CD14-positive monocyte (primary cell): ENCODE measurements around the gene TBC1D4. TPM values are rescaled to one million over a fixed set of nuclear protein-coding genes. Genes with fewer than 3 reads are reported as not detected.

ENCODE experiments used
- DNase-seq, 3 donors: peaks; one replicate each; pipeline ENCODE4 v3.0.0-alpha.2; 2011 to 2022
- H2AFZ ChIP-seq: 2 replicates; pipeline ENCODE4 v1.6.0; 2012; ENCODE audit warnings: mild to moderate bottlenecking, low read depth, low read length, inconsistent platforms; ENCODE audit not compliant: insufficient read depth, poor library complexity, severe bottlenecking
- H3K27ac ChIP-seq, 2 donors: 1 replicate in 1 of 2; 2 replicates in 1 of 2; pipeline ENCODE4 v1.5.1; 2012 to 2013; ENCODE audit warnings: low read length in 2 of 2, control low read depth in 1 of 2, inconsistent platforms in 1 of 2, low read depth in 1 of 2, mild to moderate bottlenecking in 1 of 2
- H3K27me3 ChIP-seq, 2 donors: one replicate each; pipeline versions ENCODE4 v1.6.0 to v1.6.1; 2011 to 2013; ENCODE audit warnings: low read length in 2 of 2; ENCODE audit not compliant: control insufficient read depth in 2 of 2, insufficient read depth in 2 of 2
- H3K36me3 ChIP-seq, 2 donors: replicated peaks in 1 of 2; 1 replicate in 1 of 2; 2 replicates in 1 of 2; pipeline versions ENCODE4 v1.5.1 to v1.6.1; 2012 to 2013; ENCODE audit warnings: low read length in 2 of 2, control low read depth in 1 of 2, inconsistent platforms in 1 of 2, mild to moderate bottlenecking in 1 of 2; ENCODE audit not compliant: insufficient read depth in 2 of 2, control insufficient read depth in 1 of 2
- H3K4me1 ChIP-seq, 2 donors: 1 replicate in 1 of 2; 2 replicates in 1 of 2; pipeline versions ENCODE4 v1.5.1 to v1.6.1; 2012 to 2013; ENCODE audit warnings: low read length in 2 of 2, control low read depth in 1 of 2, inconsistent platforms in 1 of 2, mild to moderate bottlenecking in 1 of 2, moderate library complexity in 1 of 2; ENCODE audit not compliant: insufficient read depth in 2 of 2, control insufficient read depth in 1 of 2
- H3K4me2 ChIP-seq: replicated peaks from 2 replicates; pipeline ENCODE3; 2012; ENCODE audit warnings: low read length, moderate library complexity, mild to moderate bottlenecking; ENCODE audit not compliant: poor library complexity, severe bottlenecking; ENCODE audit errors: extremely low read depth
- H3K4me3 ChIP-seq, 3 experiments: fragments of 200-600 bp in 1 of 3; sonication (generic) in 1 of 3; replicated peaks in 1 of 3; 1 replicate in 2 of 3; 2 replicates in 1 of 3; pipeline ENCODE4 v1.5.1; 2011 to 2013; ENCODE audit warnings: low read length in 3 of 3, mild to moderate bottlenecking in 3 of 3, control low read depth in 2 of 3, low read depth in 2 of 3, inconsistent platforms in 1 of 3, moderate library complexity in 1 of 3
- H3K79me2 ChIP-seq: 2 replicates; pipeline ENCODE4 v1.6.0; 2012; ENCODE audit warnings: mild to moderate bottlenecking, control low read depth, inconsistent platforms, low read length, moderate library complexity; ENCODE audit not compliant: insufficient read depth
- H3K9ac ChIP-seq: 2 replicates; pipeline ENCODE4 v1.6.0; 2017; ENCODE audit warnings: low read length, mild to moderate bottlenecking; ENCODE audit not compliant: insufficient read depth, poor library complexity, severe bottlenecking
- H3K9me3 ChIP-seq, 2 donors: replicated peaks in 1 of 2; 1 replicate in 1 of 2; 2 replicates in 1 of 2; pipeline versions ENCODE4 v1.5.1 to v1.6.1; 2012 to 2013; ENCODE audit warnings: low read length in 2 of 2, control low read depth in 1 of 2; ENCODE audit not compliant: control insufficient read depth in 1 of 2, insufficient read depth in 1 of 2
- H4K20me1 ChIP-seq: 2 replicates; pipeline ENCODE4 v1.6.0; 2012; ENCODE audit warnings: mild to moderate bottlenecking, low read length, control low read depth, moderate library complexity; ENCODE audit not compliant: insufficient read depth
- H3K27ac Mint-ChIP-seq, 7 donors: one replicate each; pipeline ENCODE4 v1.8.0; 2020; ENCODE audit warnings: mild to moderate bottlenecking in 7 of 7, mixed read lengths in 7 of 7, moderate library complexity in 6 of 7, inconsistent platforms in 2 of 7
- H3K27me3 Mint-ChIP-seq, 3 donors: one replicate each; pipeline ENCODE4 v1.8.0; 2021 to 2022; ENCODE audit warnings: low read depth in 3 of 3, mild to moderate bottlenecking in 3 of 3, mixed read lengths in 3 of 3, moderate library complexity in 3 of 3, inconsistent platforms in 1 of 3
- H3K36me3 Mint-ChIP-seq, 2 donors: one replicate each; pipeline ENCODE4 v1.8.0; 2020; ENCODE audit warnings: mixed read lengths in 2 of 2, inconsistent platforms in 1 of 2, mild to moderate bottlenecking in 1 of 2
- H3K4me1 Mint-ChIP-seq: one replicate; pipeline ENCODE4 v1.8.0; 2020; ENCODE audit warnings: mild to moderate bottlenecking, mixed read lengths
- H3K4me3 Mint-ChIP-seq, 2 donors: one replicate each; pipeline ENCODE4 v1.8.0; 2020; ENCODE audit warnings: mild to moderate bottlenecking in 2 of 2, mixed read lengths in 2 of 2, moderate library complexity in 1 of 2
- H3K9me3 Mint-ChIP-seq, 7 donors: one replicate each; pipeline ENCODE4 v1.8.0; 2020 to 2022; ENCODE audit warnings: mixed read lengths in 7 of 7, mild to moderate bottlenecking in 6 of 7, moderate library complexity in 6 of 7, inconsistent platforms in 2 of 7
- CTCF ChIP-seq: fragments of 200-600 bp; IDR thresholded peaks from one replicate; pipeline ENCODE4 v1.8.0; 2022; ENCODE audit warnings: antibody characterized with exemption, mild to moderate bottlenecking
- WGBS: methylation state at CpG from one replicate; pipeline ENCODE4 v1.1.5; 2013; ENCODE audit warnings: missing lambda C conversion rate; ENCODE audit not compliant: insufficient coverage; 5-methylcytosine and 5-hydroxymethylcytosine counted together
- intact Hi-C, 2 donors: fragments of 100-400 bp; cut with micrococcal nuclease; formaldehyde crosslinking; loops; one replicate each; pipeline versions ENCODE4 v1.15.0 to v1.15.1; 2023
- polyA plus RNA-seq, 3 donors: library from polyadenylated mRNA; depleted of rRNA in 1 of 3; unstranded in 2 of 3; stranded (reverse) in 1 of 3; fragments of 300-500 nt in 2 of 3; fragments of >200 nt in 1 of 3; fragmentation: Illumina TruSeq in 2 of 3; gene quantifications; 1 replicate in 2 of 3; 2 replicates in 1 of 3; pipeline ENCODE4 v1.2.3, GENCODE V29; 2012 to 2021

Gene TBC1D4
- polyA plus RNA-seq, 3 donors = 2.0 to 6.7 (median 2.5) TPM

DNA sequence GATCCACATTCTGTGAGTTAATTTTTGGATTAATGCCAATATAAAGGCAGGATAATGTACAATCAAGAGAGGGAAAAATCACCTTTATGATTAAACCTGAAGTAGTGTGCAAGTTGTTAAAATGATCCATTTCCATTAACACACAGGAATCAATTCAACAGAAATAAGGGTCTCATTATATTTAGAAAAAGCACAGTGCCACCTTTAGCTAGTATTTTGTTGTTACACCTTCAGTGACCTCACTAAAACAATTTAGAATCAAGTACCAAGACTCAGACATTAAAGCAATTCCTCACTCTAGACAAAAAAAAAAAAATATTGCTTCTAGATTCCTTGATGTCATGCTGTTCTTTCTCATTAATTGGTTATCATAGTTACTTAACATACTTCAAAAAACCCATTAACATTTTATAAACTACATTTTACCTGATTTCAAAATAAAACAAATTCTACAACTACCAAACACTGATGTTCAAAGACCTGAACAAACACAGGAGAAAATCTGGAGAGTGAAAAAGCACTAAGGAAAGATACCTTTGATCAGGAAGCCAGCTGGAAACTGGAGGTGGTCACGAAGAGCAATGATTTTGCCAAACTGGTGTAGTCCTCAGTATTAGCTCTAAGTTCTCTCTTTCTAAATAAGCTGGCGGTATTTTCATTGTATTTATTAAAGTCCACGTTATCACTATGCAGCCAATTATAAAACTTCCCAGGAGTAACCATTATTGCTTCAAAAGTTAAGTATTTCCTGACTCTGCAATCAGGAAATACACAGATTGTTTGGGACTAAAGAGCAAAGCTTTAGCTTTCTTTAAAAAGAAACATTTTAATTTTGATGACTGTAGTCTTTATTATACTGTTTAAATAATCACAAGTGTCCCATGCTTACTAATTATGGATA, 115.3 kb downstream of the TBC1D4 start:
- Mint-ChIP-seq H3K27ac (no peak overlapping the region), H3K4me3 (no peak overlapping the region), H3K36me3 (no peaks in the 10 kb centered on the region), H3K27me3 (peaks cover 0 to 3% (median 0%) of the 10 kb centered on the region in 3 donors), H3K4me1 (peaks cover 7% of the 10 kb centered on the region), H3K9me3 (no peaks in the 10 kb centered on the region)
- Histone ChIP-seq H3K4me1 (peaks cover 7 to 9% of the 10 kb centered on the region in 2 donors), H3K4me3 (no peak overlapping the region), H3K9ac (no peak overlapping the region), H2AFZ (no peak overlapping the region), H4K20me1 (no peaks in the 10 kb centered on the region), H3K79me2 (no peaks in the 10 kb centered on the region), H3K27ac (no peak overlapping the region), H3K27me3 (no peaks in the 10 kb centered on the region), H3K9me3 (no peaks in the 10 kb centered on the region), H3K4me2 (no peak overlapping the region), H3K36me3 (no peaks in the 10 kb centered on the region)
- DNase-seq = no peak
- TF ChIP-seq CTCF = no peak
- intact Hi-C loops = no loop called here
- WGBS = no CpG with 5 or more reads among the region's 3 CpGs

GRCh38 chr13:75365724-75366173, 116.2 kb downstream of the TBC1D4 start:
- Histone ChIP-seq H3K9ac (no peak overlapping the region), H3K9me3 (no peaks in the 10 kb centered on the region), H2AFZ (no peak overlapping the region), H3K4me1 (peaks cover 7 to 9% of the 10 kb centered on the region in 2 donors), H3K79me2 (no peaks in the 10 kb centered on the region), H3K27ac (no peak overlapping the region), H3K36me3 (no peaks in the 10 kb centered on the region), H3K27me3 (no peaks in the 10 kb centered on the region), H4K20me1 (no peaks in the 10 kb centered on the region), H3K4me2 (no peak overlapping the region), H3K4me3 (no peak overlapping the region)
- intact Hi-C loops = no loop called here
- DNase-seq = peak in 2 of 3 donors; percentile 12 to 58
- peaks cover 7% of the 10 kb centered on the region for H3K4me1 Mint-ChIP-seq
- H3K9me3 Mint-ChIP-seq = no peaks in the 10 kb centered on the region
- peaks cover 0 to 3% (median 0%) of the 10 kb centered on the region in 3 donors for H3K27me3 Mint-ChIP-seq
- 100% methylated on average over 2 of the region's 5 CpGs for WGBS
- TF ChIP-seq CTCF = no peak
- H3K27ac Mint-ChIP-seq = no peak overlapping the region
- H3K36me3 Mint-ChIP-seq = no peaks in the 10 kb centered on the region
- H3K4me3 Mint-ChIP-seq = no peak overlapping the region
